ENCODE measurements around the gene TANGO6. TPM values are rescaled to one million over a fixed set of nuclear protein-coding genes. Genes with fewer than 3 reads are reported as not detected.

Gene TANGO6
- total and polyA plus RNA-seq, 2 donors from 2014 or later = 4.5 to 20.6 TPM

GRCh38 chr16:69131167-69131838 is 288.0 kb downstream of the TANGO6 start:
- peak overlapping the region; percentile 85 to 99 (median 93) for H3K9ac ChIP-seq (ENCODE audit: low read length in 3 of 3)
- H3K4me3 ChIP-seq (ENCODE audit: low read length in 3 of 3) = peak overlapping the region; percentile 93 to 97 (median 95)
- FAIRE-seq (no peak), DNase-seq (peak; percentile 29 to 84 (median 59))
- intact Hi-C loops (cut with DNase I) = no loop called here
- no peaks in the 10 kb centered on the region for H3K27me3 ChIP-seq (ENCODE audit: control insufficient read depth, insufficient read depth, low read length)
- H3K4me1 ChIP-seq (ENCODE audit: control insufficient read depth in 2 of 3, insufficient read depth in 2 of 3, low read depth in 1 of 3, low read length in 3 of 3) = peaks cover 3 to 13% (median 11%) of the 10 kb centered on the region in 3 donors
- TF ChIP-seq CTCF (IDR thresholded peaks at IDR 0.05; ENCODE audit: borderline replicate concordance, extremely low read depth, insufficient read depth) = no peak
- no peaks in the 10 kb centered on the region for H3K9me3 ChIP-seq (ENCODE audit: control insufficient read depth in 2 of 3, insufficient read depth in 1 of 3, low read length in 3 of 3)
- peak overlapping the region; percentile 91 to 93 for H3K27ac ChIP-seq (ENCODE audit: low read depth in 2 of 2, low read length in 2 of 2)
- peaks cover 0 to 3% (median 0%) of the 10 kb centered on the region in 3 donors for H3K36me3 ChIP-seq (ENCODE audit: control insufficient read depth in 2 of 3, insufficient read depth in 3 of 3, low read length in 3 of 3)

GRCh38 chr16:69131839-69132423 is 288.6 kb downstream of the TANGO6 start:
- peak overlapping the region; percentile 93 to 97 (median 95) for H3K4me3 ChIP-seq (ENCODE audit: low read length in 3 of 3)
- DNase-seq = peak; percentile 90 to 94 (median 93)
- intact Hi-C loops (cut with DNase I) = no loop called here
- H3K27me3 ChIP-seq (ENCODE audit: control insufficient read depth, insufficient read depth, low read length) = no peaks in the 10 kb centered on the region
- no peaks in the 10 kb centered on the region for H3K9me3 ChIP-seq (ENCODE audit: control insufficient read depth in 2 of 3, insufficient read depth in 1 of 3, low read length in 3 of 3)
- H3K27ac ChIP-seq (ENCODE audit: low read depth in 2 of 2, low read length in 2 of 2) = peak overlapping the region; percentile 91 to 93
- H3K4me1 ChIP-seq (ENCODE audit: control insufficient read depth in 2 of 3, insufficient read depth in 2 of 3, low read depth in 1 of 3, low read length in 3 of 3) = peaks cover 3 to 13% (median 10%) of the 10 kb centered on the region in 3 donors
- H3K36me3 ChIP-seq (ENCODE audit: control insufficient read depth in 2 of 3, insufficient read depth in 3 of 3, low read length in 3 of 3) = peaks cover 0 to 4% (median 0%) of the 10 kb centered on the region in 3 donors
- peak overlapping the region; percentile 85 to 99 (median 93) for H3K9ac ChIP-seq (ENCODE audit: low read length in 3 of 3)
- FAIRE-seq = no peak
- TF ChIP-seq CTCF (IDR thresholded peaks at IDR 0.05; ENCODE audit: borderline replicate concordance, extremely low read depth, insufficient read depth) = no peak

GRCh38 chr16:69132424-69133252 is 289.3 kb downstream of the TANGO6 start, which contains the start of the genes CHTF8 and UTP4:
TSS of gene CHTF8 (minus strand) at chr16:69132588. CDS start at chr16:69121458, 11,130 bp downstream.
TSS of gene UTP4 (plus strand) at chr16:69132649. CDS start at chr16:69133460, 811 bp downstream.
- DNase-seq (peak; percentile 89 to 96 (median 93)), FAIRE-seq (no peak)
- Histone ChIP-seq H3K4me3 (ENCODE audit: low read length in 3 of 3) (peak within 1 kb of the TSS; percentile 93 to 97 (median 95)), H3K36me3 (ENCODE audit: control insufficient read depth in 2 of 3, insufficient read depth in 3 of 3, low read length in 3 of 3) (peaks cover 0 to 4% (median 4%) of the 10 kb centered on the region in 3 donors), H3K4me1 (ENCODE audit: control insufficient read depth in 2 of 3, insufficient read depth in 2 of 3, low read depth in 1 of 3, low read length in 3 of 3) (peaks cover 3 to 13% (median 10%) of the 10 kb centered on the region in 3 donors), H3K27ac (ENCODE audit: low read depth in 2 of 2, low read length in 2 of 2) (peak within 1 kb of the TSS; percentile 91 to 93), H3K9me3 (ENCODE audit: control insufficient read depth in 2 of 3, insufficient read depth in 1 of 3, low read length in 3 of 3) (no peaks in the 10 kb centered on the region), H3K9ac (ENCODE audit: low read length in 3 of 3) (peak within 1 kb of the TSS; percentile 85 to 99 (median 93)), H3K27me3 (ENCODE audit: control insufficient read depth, insufficient read depth, low read length) (no peaks in the 10 kb centered on the region)
- intact Hi-C loops (cut with DNase I) = no loop called here
- peak; percentile 16 for TF ChIP-seq CTCF (IDR thresholded peaks at IDR 0.05; ENCODE audit: borderline replicate concordance, extremely low read depth, insufficient read depth)
